ENCODE results near the gene CORO2B. TPM values are rescaled to one million over a fixed set of nuclear protein-coding genes. Genes with fewer than 3 reads are reported as not detected.

Gene CORO2B
- total and polyA plus RNA-seq, 2 of the 4 experiments (the other 2 are of a cell fraction), result 9.3 to 39.3 TPM

DNA sequence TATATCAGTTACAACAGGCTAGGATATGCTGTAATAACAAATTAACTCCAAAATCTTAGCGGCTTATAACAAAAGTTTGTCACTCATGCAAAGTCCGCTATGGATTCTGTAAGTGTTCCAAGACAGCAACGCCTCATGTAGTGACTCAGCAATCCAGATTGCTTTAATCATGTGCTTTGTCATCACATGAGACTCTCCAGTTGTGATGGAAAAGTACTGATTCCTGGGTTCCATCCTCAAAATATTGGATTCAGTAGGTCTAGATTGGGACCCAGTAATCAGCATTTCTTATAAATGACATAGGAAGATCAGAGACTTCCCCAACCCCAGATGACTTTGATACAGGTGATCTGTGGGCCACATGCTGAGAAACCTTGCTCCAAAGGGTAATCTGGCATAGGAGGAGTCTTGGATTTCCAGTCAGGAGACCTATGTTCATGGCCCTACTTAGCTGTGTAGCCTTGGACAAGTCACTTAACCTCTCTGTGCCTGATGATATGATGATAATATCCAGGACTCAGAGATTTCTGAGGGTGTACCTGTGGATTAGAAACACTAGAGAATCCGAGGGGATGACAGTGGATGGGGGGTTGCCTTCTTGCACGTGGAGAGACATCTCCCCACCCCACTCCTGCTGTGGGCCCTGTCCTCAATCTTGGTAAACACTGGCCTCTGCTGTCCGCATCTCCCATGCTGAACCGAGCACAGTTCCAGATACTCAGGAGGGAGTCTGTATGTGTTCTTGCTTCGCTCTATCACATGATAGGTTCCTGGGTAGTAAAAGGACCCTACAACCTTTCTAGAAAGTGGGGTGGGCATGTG lies 65.5 kb downstream of the CORO2B start (continued):
- TF ChIP-seq BHLHE40 (IDR thresholded peaks at IDR 0.05; ENCODE audit: low read depth, low read length) (0 out of 2 replicates have a peak, but pooled peaks have one; percentile 32), FOS (IDR thresholded peaks at IDR 0.05; ENCODE audit: low read depth, low read length) (peak; percentile 92)

DNA sequence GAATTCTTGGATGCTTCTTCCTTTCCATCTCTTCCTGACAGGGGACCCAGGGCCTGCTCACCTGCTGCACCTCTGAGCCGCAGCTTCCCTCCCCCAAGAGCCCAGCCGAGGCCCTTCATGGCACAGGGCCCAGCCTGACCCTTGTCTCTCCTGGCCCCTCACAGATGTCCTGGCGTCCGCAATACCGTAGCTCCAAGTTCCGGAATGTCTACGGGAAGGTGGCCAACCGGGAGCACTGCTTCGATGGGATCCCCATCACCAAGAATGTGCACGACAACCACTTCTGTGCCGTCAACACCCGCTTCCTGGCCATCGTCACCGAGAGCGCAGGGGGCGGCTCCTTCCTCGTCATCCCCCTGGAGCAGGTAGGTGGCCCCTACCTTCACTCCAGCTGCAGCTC lies 66.2 kb downstream of the CORO2B start:
- H2AK9ac ChIP-seq (replicated peaks; ENCODE audit: low read depth, low read length, poor library complexity), result peak overlapping the region; percentile 11
- H3K27me3 ChIP-seq (ENCODE audit: control insufficient read depth, insufficient read depth, low read length), result no peaks in the 10 kb centered on the region
- dilution Hi-C loops (cut with HindIII; ENCODE audit: low sequenced_read_pairs, unreplicated experiment), result no loop called here
- peaks cover 36% of the 10 kb centered on the region for H3K9me1 ChIP-seq (ENCODE audit: insufficient read depth, low read length)
- H2BK15ac ChIP-seq (ENCODE audit: low read depth, low read length), result peak overlapping the region; percentile 95; the same call in 1 of the 3 replicates
- H3K4me3 ChIP-seq (ENCODE audit: insufficient read depth, low read depth, low read length), result no peak overlapping the region
- H3K4me2 ChIP-seq (ENCODE audit: low read depth, low read length), result no peak overlapping the region
- BruUV-seq (replicated peaks), result no TSS peak
- no peaks in the 10 kb centered on the region for H3K36me3 ChIP-seq (ENCODE audit: control insufficient read depth, insufficient read depth, low read length)
- POLR2A ChIA-PET (ENCODE audit: unreplicated experiment), result no interaction called here
- peaks cover 8 to 50% of the 10 kb centered on the region in 2 experiments for H3K79me1 ChIP-seq (ENCODE audit: low read depth in 1 of 2, low read length in 2 of 2)
- H3K18ac ChIP-seq (ENCODE audit: low read depth, low read length), result no peak overlapping the region
- ATAC-seq (ENCODE audit: low read depth), result no peak
- 0 out of 2 replicates have a peak overlapping the region, but pooled peaks have one; percentile 13 for H2BK20ac ChIP-seq (ENCODE audit: low read depth, low read length)
- peaks cover 36% of the 10 kb centered on the region for H3K4me1 ChIP-seq (ENCODE audit: control insufficient read depth, insufficient read depth, low read length)
- 0 out of 2 replicates have a peak overlapping the region, but pooled peaks have one; percentile 67 for H4K91ac ChIP-seq (ENCODE audit: insufficient read depth, low read depth, low read length)
- no peak overlapping the region for H3K56ac ChIP-seq (ENCODE audit: extremely low read depth, insufficient read depth, low read length)
- no peak for TF ChIP-seq RAD21 (IDR thresholded peaks at IDR 0.05; ENCODE audit: low read length)
- TF ChIP-seq MAZ (IDR thresholded peaks at IDR 0.05; ENCODE audit: borderline replicate concordance, low read depth, low read length), result no peak
- TF ChIP-seq BHLHE40 (IDR thresholded peaks at IDR 0.05; ENCODE audit: low read depth, low read length), result no peak
- no peak for TF ChIP-seq CHD1 (IDR thresholded peaks at IDR 0.05; ENCODE audit: low read depth, low read length)
- no peak for TF ChIP-seq POLR2A (IDR thresholded peaks at IDR 0.05; ENCODE audit: low read depth, low read length)
- TF ChIP-seq, protein P1, sequence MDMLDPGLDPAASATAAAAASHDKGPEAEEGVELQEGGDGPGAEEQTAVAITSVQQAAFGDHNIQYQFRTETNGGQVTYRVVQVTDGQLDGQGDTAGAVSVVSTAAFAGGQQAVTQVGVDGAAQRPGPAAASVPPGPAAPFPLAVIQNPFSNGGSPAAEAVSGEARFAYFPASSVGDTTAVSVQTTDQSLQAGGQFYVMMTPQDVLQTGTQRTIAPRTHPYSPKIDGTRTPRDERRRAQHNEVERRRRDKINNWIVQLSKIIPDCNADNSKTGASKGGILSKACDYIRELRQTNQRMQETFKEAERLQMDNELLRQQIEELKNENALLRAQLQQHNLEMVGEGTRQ (IDR thresholded peaks at IDR 0.05; ENCODE audit: low read depth, low read length), result no peak
- no peak for TF ChIP-seq NFE2L2 (IDR thresholded peaks at IDR 0.05; ENCODE audit: low read depth, low read length)
- no peak for TF ChIP-seq MAFK (IDR thresholded peaks at IDR 0.05; ENCODE audit: low read depth, low read length)
- TF ChIP-seq, protein P2, sequence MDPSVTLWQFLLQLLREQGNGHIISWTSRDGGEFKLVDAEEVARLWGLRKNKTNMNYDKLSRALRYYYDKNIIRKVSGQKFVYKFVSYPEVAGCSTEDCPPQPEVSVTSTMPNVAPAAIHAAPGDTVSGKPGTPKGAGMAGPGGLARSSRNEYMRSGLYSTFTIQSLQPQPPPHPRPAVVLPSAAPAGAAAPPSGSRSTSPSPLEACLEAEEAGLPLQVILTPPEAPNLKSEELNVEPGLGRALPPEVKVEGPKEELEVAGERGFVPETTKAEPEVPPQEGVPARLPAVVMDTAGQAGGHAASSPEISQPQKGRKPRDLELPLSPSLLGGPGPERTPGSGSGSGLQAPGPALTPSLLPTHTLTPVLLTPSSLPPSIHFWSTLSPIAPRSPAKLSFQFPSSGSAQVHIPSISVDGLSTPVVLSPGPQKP (IDR thresholded peaks at IDR 0.05; ENCODE audit: borderline replicate concordance, low read depth, low read length), result no peak
- TF ChIP-seq MXI1 (IDR thresholded peaks at IDR 0.05; ENCODE audit: borderline replicate concordance, low read depth, low read length), result no peak
- no peak for TF ChIP-seq FOS (IDR thresholded peaks at IDR 0.05; ENCODE audit: low read depth, low read length)
- no peak for TF ChIP-seq RFX5 (IDR thresholded peaks at IDR 0.05; ENCODE audit: low read depth, low read length)
- no peak overlapping the region for H2BK5ac ChIP-seq (ENCODE audit: low read depth, low read length, poor library complexity, severe bottlenecking)
- H2AK5ac ChIP-seq (ENCODE audit: low read depth, low read length), result peak overlapping the region; percentile 97
- no peak overlapping the region for H3K27ac ChIP-seq (ENCODE audit: insufficient read depth, low read length)
- no peaks in the 10 kb centered on the region for H3K9me3 ChIP-seq (ENCODE audit: control insufficient read depth, insufficient read depth, low read length)
- H3K14ac ChIP-seq (replicated peaks; ENCODE audit: low read depth, low read length), result no peak overlapping the region
- peak overlapping the region in 1 of 2 experiments; percentile 75; a peak in 2 of 4 replicates for H4K8ac ChIP-seq (ENCODE audit: low read depth in 2 of 2, low read length in 2 of 2)
- WGBS, 2 experiments (ENCODE audit: extremely low coverage in 2 of 2, insufficient read length in 1 of 2), result 98% methylated on average over 9 of the region's 17 CpGs; no CpG with 5 or more reads in 1 of the 2 experiments
- no peak overlapping the region for H2AFZ ChIP-seq (replicated peaks; ENCODE audit: low read length, poor library complexity)
- 0 out of 2 replicates have a peak overlapping the region, but pooled peaks have one; percentile 76 for H3K4ac ChIP-seq (ENCODE audit: low read depth, low read length)
- in situ Hi-C loops (cut with MboI; ENCODE audit: low sequenced_read_pairs), result no loop called here
- intact Hi-C loops (cut with micrococcal nuclease), result no loop called here
- H3K23ac ChIP-seq (ENCODE audit: low read depth, low read length), result no peak overlapping the region
- H2BK120ac ChIP-seq (ENCODE audit: low read depth, low read length), result peak overlapping the region; percentile 99; the same call in 1 of the 2 replicates
- no peak for DNase-seq
- H3K9ac ChIP-seq (ENCODE audit: low read depth, low read length), result no peak overlapping the region
- CTCF ChIA-PET, result interaction anchor here (1.0 kb wide), 1 partner anchor 68 kb away, joined by 3 read pairs; no protein-coding TSS in a partner anchor
- H4K20me1 ChIP-seq (ENCODE audit: insufficient read depth, low read length), result peaks cover 3% of the 10 kb centered on the region; the same call in 1 of the 2 replicates
- H4K5ac ChIP-seq (ENCODE audit: low read depth, low read length), result no peak overlapping the region
